Activated T-cell treated with anti-CD3 and anti-CD28 coated beads for 1 hour (primary cell): ENCODE measurements around the gene TNNI3K.

Experiments
- DNase-seq: peaks from one replicate; pipeline ENCODE4 v3.0.0-alpha.2; 2020; ENCODE audit warnings: low read depth

Gene TNNI3K

DNA sequence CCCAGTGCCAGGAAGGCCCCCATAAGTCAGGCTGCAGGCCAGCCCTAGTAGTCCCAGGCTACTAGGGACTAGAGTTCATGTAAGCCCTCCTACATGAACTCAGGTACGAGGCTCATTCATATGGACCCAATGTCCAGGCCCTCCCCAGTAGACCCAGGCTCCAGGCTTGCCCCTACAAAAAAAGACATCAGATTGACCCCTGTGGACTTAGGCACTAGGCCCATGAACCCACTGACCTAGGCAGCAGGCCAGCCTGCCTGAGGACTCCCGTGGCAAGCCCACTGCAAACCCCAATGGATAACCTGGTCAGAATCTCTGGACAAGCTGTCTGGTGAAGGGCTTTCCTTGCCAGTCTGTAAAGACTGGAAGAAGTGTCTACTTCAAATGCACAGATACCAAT is 51.2 kb downstream of the TNNI3K start:
- no peak for DNase-seq

DNA sequence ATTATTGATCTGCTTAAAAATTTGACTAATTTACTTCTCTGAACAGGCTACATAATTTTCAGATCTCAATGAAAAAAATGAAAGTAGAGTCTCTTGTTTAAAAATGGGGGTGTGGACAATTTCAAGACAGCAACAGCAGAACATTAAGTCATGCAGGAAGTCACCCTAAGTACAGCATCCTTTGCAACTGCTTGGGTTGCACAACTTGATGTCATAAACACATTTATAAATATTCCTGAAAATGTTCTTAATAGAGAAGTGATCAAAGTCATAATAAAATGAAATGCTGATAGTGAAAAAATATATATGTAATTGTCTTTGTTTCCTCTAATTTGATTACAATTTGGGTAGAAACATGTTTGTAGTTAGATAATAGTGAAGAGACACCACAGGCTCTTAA is 79.3 kb downstream of the TNNI3K start:
- no peak for DNase-seq

DNA sequence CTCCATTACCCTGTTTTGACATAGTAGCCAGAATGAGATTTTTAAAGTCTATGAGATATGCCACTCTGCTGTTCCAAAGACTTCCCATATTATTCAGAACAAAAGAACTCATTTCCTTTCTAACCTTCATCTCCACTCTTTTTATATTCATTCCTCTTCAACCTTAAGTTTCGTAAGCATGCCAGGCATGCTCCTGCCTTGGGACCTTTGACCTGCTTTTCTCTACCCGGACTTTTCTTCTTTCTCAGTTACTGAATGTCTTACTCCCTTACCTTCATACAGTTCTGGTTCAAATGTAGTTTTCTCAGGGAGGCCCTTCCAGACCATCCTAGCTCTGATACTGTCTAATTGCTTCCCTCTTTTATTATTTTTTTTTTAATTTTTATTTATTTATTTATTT is 81.1 kb downstream of the TNNI3K start:
- DNase-seq, result no peak

DNA sequence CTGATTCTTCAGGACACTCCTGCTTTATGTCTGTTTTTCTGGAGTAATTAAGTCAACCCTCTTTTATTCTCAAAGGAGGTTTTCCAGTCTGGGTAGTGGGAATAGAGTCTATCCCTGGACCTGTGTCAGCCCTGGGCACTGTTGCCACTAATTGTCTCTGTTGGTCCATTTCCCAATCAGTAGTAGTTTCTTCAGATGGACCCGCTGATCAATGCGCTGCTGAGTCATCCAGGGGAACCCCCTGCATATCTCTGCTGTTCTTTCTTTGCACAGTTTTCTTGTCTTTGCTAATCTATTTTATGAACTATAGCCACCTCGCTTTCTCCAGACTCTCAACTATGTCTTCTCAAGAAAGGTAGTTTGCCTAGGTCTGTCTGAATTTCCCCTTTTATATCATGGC is 82.5 kb downstream of the TNNI3K start:
- DNase-seq, result no peak

DNA sequence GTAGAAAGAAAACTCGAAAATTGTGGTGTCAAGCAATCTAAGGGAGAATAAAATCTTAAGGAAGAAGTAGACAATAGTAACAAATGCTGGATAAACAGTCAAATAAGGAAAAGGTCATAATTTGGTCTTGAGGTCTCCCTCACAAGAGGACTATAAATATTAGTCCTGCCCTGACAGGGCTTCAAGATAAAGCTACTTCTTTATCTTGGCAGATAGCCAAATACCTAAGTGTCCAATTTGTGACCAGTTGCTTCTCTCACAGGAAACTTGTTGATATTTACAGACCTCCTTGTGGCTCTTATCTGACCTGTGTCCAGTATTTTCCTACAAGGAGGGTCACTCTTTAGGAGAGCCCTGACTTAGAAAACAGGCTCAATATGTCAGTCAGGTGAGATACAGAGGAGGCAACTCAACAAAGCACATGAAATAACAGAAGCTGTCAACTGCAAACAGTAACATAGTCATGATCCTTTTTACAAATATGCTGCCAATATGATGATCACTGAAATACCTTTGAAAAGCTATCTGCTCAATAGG is 88.8 kb downstream of the TNNI3K start:
- no peak for DNase-seq

DNA sequence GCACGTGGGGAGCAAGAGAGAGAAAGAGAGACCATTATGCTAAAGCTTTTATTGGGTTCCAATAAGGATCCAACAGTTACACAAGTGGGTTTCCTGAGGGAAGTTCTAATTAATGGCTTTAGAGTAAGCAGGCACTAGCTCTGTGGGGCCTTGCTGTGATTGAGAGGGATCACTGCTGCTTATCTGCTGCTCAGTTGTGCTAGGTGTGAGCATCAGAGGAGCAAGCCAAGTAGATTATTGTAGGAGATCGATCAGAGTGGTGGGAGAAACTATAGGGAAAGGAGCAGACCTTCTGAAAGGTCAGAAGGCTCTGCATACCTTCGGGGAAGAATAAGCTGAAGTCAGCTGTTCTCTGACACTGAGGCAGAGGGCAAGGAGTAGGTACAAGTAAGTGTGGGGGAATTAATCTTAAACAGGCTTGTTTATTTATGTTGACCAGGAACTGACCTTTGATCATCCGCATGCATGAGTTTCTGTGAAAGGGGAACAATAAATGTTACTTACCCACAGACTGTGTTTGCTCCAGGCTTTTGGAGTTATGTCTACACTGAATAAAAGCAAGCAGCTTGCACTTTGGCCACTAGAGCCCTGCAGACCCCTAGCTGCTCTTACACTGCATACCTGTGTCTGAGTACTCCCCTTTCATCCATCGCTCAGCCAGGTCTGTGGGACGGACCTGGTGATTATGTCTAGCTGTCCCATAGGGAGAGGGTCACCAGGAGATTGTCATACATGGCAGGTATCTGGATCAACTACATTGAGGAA is 89.7 kb downstream of the TNNI3K start:
- no peak for DNase-seq

DNA sequence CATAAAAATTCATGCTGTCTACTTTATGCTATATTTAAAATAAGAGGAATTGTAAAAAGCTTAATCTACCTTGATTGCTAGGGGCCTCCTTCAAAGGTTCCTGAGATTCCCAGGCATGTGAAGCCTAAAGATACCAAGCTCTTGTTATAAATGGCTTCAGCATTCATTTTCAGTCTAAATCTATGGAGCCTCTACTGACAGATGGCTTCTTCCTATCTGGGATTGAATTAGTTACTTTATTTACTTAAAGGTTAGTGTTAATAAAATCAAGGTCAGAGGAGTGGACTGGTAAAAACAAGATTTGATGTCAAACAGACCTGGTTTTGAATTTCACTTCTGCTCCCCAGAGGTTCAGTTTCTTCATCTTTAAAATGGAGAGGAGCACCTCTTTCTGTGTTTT is 93.7 kb downstream of the TNNI3K start:
- DNase-seq, result no peak

DNA sequence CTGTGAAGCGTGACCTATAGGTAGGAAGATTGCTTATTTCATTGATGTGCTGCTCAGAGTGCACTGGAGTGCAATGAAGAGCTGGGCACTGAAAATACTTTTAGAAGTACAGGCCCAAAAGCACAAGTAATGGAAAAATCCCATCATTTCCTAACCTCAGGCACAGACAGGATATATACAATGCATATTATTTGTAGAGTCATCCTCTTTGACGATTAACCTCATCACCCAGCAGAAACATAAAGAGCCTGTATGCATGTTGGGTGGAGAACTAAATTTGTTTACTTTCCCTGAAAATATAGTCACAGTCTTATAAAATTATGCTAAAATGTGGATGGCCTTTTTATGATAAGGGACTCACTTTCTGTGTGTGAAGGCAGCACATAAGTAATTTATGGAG is 98.1 kb downstream of the TNNI3K start:
- no peak for DNase-seq

DNA sequence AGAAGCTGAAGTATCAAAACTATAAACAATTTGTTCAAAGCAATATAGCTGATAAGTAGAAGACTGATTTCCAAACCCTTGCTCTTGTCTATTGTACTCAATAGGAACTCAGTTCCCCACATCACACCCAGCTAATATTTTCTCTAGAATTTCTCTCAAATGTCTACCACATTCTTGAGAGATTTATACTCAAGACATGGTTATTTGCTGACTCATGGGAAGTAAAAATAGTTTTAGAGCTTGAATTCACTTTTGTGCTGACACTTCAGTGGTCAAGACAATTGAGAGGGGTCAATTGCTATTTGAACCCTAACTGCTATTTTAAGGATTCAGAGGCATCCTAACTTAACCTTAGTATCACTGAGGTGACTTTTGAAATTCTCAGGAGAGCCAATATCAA is 99.0 kb downstream of the TNNI3K start:
- no peak for DNase-seq

DNA sequence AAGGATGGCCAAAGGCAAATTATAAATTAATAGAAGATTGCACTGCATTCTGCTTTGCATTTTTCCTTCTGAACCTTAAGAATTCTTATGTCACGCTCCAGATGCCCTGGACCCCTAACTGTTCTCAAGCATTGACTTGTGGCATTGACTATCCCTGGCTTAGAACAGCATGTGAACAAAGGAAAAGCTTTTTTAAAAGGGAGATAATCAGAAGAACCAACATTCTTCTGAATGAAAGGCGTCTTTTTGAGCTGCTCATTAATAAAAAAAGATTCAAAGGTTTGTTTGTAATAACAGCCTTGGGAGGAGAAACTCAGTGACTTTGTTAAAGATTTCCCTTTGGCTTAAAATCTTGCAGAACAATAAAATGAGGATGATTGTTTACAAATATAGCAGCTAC is 105.5 kb downstream of the TNNI3K start:
- no peak for DNase-seq

DNA sequence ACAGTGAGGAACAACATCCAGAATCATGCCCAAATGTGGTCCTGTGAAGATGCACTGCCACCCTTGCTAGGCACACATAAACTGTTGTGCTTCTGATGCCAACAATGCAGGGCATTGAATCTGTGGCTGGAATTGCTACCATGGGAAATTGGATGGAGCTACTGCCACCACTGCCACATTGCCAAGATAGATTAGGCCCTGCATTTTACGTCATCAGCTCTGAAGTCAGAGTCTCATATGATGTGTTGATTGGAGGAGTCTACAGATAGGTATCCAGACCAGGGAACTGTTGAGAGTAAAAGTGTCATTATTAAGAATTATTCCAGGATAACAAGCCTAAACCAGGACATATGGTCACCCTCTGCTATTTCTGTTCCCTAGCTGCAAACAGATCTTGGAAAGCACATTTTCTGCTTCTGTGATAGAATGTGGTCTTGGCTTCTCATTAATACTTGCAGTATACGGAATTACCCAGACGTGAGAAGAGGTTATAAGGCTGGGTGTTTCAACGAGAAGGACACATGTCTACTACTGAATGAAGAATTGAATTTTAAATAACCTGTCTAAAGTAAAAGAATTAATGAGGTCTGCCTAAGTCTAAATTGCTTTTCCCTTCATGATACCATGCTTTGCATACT is 106.6 kb downstream of the TNNI3K start:
- no peak for DNase-seq

DNA sequence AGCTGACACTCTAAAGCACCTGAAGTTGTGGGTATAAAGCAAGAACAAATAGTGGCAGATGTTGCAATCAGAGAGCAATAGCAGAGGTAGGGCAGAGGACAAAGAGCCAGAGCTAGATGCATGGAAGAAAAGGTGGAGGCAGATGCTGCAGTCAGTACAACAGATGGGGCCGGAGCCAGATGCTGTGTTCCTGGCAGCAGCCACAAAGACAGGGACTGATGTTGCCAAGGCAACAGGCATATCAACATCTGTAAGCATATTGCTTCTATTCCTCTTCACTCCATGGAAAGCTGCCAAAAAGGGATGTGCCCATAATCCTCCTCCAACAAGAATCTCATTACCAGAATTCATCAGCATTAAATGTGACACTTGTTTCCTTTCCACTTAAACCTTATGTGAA is 108.0 kb downstream of the TNNI3K start:
- no peak for DNase-seq

DNA sequence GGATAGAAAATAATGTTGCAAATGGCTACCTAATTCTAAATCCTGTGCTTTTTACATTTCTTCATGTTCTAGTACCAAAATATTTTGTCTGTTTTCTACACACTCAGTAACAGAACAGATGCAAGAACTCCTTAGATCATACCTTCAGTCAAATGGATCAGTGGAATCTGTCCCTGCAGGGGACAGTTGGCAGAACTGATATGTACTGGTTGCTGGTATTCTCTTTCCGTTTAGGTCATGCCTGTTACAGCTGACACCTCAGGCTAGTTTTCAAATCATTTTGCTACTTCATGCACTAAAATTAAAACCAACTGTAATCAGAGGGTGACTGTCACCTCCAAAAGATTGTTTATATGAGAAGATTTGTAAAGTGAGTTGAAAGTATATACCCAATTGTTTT is 109.2 kb downstream of the TNNI3K start:
- DNase-seq, result no peak

DNA sequence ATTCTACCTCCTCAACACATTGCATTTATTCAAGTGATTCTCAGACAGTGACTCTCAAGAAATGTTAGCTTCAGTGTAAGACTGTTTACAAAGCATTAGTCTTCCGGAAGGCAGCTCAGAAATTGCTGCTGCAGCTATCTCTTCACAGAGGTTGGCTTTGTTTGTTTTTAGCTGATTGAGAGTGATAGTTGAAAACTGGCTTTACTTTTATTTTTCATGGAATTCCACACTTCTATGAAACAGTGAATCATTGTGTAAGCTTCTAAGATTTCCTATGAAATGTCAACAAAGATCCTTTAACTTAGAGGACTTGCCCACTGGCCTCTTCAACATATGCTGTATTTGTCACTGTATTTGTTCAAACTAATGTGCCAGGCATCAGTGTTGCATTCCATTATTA is 121.3 kb downstream of the TNNI3K start:
- no peak for DNase-seq

DNA sequence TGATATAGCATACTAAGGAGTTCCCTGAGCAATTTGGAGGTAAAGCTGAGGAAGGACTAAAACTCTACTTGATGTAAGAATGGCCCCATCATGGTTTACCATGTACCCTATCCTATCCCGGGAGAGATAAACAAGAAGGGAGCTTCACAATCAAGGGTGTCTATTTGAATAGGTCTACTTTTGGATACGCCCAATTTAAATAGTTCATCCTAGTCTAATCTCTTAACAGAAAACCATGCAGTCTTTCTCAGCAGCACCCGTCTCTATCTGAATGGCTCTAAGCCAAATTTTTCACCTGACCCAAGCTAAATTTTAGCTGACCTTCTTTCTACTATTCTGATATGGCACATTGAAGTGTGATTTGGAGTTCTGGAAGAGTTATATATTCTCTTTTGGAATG is 122.0 kb downstream of the TNNI3K start:
- DNase-seq, result no peak

DNA sequence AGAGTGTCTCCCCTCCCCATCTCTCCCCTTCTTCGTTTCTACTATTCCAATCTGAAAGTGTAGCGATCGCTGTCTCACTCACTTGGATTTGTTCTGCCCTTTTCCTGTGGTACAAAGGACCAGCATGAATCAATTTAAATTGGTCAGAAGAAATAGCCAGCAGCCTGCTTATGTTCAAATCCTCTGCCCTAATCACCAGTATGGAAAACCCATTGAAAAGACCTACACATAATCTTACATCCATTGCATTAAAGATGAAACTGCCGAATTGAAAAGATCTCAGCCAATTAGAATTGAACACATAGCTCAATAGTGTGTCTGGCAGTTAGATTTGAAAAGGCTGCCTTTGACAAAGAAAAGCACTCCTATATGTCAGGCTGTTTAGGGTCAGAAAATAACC is 122.6 kb downstream of the TNNI3K start:
- no peak for DNase-seq

DNA sequence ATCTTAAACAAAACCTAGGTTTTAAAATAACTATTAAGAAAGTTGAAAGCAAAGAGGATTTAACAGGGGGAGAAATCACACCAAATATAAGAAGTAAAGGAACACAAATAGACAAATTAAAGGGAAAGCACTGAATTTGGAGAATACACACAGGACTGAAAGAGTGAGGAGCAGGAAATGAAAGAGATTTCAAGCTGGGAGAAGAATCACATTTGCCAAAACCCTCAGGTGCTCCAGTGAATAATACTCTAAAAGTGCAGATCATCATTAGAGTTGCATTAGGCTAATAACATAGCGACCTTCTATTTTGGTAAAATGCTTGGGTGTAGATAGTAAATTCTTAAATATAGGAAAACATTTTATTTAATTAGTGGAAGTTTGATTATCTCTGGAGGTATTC is 127.5 kb downstream of the TNNI3K start:
- DNase-seq, result no peak

DNA sequence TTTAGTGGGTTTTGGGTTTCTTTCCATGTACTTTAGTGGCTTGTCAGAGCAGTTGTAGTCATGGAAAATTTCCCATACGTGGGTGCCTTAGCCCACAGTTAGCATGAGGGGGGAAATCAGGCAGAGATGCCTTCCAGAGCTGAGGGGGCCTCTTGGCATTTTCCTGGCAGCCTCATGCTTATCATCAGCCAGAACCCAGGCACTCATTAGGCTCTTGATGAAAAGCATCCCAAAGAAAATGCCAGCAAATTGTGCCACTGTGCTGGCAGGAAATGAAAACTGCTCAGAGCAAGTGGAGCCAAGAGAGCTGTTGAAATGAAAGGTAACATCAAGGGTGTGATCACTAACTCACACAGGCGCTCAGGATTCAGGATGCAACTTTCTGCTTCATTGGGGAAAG is 128.0 kb downstream of the TNNI3K start:
- DNase-seq, result no peak

DNA sequence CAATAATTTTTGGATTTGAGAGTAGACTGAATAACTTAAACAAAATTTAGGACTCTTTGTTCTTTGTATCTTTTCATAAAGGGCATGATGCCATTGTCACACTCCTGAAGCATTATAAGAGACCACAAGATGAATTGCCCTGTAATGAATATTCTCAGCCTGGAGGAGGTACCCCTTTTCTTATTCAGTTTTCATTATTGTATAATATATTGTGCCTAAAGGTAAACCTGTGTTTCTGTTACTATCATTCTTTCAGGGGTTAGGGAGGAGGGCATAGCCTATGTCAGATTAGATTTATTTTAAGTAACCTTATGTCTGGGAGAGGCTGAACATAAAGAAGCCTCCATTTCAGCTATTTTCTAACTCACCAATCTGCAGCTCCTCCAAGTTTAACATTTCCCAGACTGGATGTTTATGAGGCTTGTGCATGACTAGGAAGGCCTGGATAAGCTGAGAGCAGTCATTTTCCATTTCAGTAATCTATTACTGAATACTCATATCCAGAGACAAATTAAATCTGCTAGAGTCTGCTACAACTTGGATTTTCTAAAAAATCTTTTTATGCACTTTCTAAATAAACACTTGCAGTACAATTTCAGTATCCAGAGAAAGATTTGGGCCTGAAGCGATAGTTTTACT is 132.1 kb downstream of the TNNI3K start:
- no peak for DNase-seq

DNA sequence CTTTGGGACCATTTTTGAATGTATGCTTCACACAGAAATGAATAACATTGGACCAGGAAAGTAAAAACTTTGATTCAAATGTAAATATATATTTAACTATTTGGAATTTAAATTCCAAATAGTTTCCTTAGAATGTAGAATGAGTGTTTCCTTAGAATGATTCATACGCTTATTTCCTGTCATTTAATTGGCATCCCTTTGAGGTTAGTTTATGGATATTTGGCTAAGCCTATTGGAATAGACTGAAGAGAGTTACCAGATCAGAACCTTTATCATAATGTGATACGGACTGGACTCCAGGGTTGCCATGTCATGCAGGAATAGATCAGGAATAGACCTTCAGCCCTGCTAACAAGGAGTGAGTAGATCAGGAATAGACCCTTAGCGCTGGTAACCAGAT is 133.1 kb downstream of the TNNI3K start:
- DNase-seq, result no peak

DNA sequence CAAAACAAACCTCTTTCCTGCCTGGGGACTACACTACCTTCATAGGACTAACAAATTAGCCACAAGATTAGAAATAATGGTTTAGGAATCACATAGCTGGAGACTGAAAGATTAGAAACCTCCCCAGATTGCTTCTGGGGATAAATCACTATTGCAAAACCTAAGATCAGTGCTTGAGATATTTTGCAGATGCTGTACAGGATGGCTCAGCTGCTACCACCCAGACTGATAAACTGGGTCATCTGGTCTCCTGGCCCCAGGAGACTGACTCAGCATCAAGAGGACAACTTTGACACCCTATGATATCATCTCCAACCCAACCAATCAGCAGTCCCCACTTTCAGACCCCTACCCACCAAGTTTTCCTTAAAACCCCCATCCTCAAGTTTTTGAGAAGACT is 140.2 kb downstream of the TNNI3K start:
- DNase-seq, result no peak

DNA sequence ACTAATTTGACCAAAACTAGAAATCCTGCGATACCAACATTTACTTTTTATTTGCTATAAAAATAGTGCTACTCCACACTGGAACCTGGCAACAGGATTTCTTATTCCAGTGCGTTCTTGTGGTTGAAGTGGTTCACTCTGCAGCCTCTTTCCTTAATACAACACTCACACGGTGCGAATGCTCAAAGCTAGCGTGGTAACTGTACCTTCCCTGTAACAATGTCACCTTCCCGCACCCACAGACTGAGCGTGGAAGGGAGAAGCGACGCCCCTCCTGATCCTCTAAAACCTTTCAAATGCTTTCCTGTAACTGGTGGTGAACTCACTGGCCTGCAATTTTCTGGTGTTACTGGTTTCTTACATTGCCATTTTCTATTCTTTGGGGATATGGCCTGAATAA is 145.1 kb downstream of the TNNI3K start:
- DNase-seq, result no peak

DNA sequence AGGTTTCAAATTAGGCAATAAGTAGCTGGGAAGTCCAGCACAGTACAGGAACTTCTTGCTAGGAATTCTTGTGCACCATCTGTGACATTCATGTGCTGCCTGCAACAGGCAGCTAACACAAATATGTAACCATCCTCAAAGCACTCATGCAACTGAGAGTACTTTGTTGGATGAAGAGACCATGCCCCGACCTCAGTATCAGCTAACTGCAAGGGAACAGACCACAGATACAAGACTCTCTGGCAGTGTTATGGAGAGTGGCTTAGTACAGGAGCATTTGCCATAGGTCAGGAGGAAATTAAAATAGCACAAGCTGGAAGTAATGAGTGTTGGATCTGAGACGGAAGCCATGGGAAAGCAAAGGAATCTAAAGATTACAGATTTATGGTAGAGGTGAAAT is 153.7 kb downstream of the TNNI3K start:
- DNase-seq, result no peak
